HG03565 (cell line): ENCODE measurements around the gene MAP3K9.
"Not testable (repeated sequence)": the region's sequence is repeated elsewhere in the genome, so short reads cannot be mapped to it uniquely, and the experiment has no call there.

Experiments used
- ATAC-seq: cut with Tn5 transposase; IDR thresholded peaks from one replicate; pipeline ENCODE4 v1.9.1; 2021; ENCODE audit warnings: mild to moderate bottlenecking, moderate library complexity; ENCODE audit not compliant: unreplicated experiment

MAP3K9 gene

DNA sequence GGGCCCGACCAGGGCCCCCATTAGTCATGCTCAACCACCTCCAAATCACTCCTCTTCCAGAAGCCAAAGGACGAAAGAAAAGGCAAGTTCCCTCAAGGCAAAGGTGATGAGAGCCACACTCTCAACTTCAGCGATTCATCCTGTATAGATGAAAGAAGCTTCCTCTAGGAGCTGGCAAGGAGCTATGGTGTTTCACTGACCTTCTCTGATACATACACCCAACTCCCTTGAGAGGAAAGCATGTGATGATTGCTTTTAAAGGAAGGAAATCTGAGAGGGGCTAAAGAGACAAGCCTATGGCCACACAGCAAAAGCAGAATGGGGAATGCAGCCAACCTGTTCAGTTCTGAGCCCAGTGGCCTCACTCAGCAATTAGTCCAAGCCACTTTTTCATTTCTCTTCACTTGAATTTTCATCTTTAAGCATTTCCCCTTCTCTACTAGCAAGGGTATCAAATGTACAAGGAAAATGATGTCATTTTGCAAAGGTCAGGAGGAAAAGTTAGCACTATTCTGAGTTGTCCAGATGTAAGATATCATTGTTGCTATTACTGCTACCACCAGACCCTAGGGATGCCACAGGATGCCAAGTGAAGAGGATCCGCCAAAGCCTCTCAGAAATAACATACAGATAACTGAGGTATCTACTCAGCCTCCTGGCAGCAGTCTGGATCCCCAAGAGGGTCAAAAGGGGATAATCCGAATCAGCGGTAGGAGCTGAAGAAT is 82.5 kb downstream of the MAP3K9 start:
- no peak for ATAC-seq

DNA sequence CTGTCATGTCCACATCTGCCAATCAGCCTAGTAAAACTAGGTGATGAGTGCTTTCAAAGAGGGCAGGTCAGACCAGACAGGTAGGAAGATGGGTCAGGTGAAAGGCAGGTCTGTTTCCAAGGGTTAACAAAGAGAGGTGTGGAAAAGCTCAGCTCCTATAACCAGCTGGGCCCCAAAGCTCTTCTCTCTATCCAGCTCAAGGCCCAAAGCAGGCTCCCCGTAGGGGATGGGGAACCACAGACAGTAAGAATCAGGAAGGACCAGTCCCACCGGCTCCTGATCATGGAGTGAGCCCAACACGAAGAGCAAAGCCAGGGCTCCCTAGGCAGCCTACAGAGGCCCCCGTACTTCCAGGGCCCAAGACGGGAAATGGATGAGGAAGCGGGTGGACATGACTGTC is 84.4 kb downstream of the MAP3K9 start:
- ATAC-seq: no peak

DNA sequence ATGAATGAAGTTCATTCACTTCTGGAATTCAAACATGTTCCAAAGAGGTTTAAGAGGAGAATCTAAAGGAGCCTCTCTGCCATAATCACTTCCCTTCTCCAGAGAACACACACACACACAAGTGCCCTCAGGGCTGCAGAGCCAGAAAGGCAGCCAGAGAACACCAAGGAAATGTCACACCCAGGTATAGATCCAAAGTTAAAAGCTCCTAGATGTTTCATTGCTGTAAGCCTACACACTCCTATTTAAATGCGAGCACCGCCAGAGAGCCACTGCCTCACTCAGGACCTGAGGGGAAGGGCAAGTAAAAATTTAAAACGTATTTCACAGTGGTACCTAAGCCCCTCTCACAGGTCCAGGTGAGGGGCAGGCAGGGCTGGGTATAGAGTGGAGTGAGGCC is 85.2 kb downstream of the MAP3K9 start:
- ATAC-seq: no peak

DNA sequence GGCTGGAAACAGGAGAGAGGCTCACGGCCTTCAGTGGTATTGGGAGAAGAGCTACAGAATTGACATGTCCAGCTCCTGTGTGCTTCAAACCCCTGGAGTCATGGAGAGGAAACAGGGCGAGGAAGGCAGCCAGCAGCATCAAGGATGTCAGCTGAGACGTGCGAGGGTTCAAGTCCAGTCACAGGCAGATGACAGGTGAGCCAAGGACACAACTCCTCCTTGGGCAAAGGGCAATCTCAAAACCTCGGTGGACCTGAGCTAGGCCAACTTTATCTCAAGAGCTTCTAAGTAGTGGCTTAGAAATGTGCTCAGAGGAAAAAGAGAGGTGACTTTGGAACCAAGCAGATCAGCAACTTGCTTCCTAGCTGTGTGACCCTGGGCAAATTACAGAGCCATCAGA is 86.0 kb downstream of the MAP3K9 start:
- no peak for ATAC-seq

DNA sequence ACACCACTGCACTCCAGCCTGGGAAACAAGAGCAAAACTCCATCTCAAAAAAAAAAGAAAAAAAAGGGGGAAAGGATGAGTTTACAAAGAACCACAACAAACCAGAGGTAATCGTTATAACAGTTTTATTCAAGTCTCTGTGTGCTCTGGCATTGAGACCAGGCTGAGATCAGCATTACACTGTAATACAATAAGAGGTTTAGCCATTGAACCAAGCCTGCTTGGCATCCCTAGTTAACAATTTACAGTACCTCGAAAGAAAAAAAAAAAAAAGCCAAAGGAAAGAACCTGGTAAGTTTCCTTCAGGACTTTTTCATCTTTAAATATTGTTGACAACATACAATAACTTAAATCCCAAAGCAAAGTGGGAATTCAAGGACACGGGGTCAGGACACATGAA is 86.9 kb downstream of the MAP3K9 start:
- no peak for ATAC-seq

DNA sequence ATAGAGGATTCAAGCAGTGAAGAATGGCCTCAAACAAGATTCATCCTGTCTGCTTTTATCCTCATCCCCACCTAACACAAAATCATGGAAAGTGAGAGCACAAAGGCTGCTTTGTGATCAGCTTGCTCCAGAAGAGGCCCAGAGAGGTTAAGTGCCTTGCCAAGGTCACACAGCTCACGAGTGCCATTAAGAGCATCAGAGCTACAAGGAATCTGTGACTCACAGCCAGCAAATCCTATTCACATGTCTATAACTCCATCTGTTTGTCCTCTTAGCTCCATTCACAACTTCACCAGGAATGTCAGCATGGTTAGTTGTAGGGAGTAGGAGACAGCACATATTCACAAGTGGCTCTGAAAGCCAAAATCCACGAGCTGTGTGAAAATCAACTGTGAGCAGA is 87.8 kb downstream of the MAP3K9 start:
- no peak for ATAC-seq

DNA sequence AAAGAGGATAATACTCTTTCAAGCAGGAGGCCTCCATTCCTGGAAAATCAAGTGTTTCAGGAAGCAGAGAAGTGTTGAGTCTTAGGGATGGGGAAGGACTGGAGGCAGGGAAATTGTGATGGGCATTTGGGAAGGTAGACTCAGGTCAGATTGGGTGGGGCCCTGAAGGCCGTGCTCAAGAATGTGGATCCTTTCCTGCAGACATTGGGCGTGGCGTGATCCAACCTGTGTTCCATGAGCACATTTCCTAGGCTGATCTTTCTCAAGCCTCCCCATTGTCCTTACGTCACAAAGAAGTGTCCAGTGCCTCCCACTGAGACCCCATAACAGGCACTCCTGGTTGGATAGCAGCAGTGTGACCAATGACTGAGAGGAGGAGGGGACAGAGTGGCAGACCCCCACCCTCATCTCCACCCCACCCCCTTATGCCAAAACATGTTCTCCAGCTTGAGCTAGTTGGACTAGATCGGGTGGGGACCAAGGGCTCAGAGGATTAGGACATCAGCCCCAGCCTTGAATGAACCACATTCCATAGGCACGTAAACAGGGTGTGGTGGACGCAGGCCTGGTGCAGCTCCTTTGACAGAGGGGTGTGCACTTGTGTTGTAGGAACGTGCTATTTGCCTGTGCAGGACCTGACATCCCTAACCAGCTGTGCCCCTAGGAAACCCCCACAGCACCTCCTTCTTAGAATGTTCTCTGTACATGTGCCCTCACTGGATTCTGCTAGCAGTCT is 90.8 kb downstream of the MAP3K9 start:
- no peak for ATAC-seq

DNA sequence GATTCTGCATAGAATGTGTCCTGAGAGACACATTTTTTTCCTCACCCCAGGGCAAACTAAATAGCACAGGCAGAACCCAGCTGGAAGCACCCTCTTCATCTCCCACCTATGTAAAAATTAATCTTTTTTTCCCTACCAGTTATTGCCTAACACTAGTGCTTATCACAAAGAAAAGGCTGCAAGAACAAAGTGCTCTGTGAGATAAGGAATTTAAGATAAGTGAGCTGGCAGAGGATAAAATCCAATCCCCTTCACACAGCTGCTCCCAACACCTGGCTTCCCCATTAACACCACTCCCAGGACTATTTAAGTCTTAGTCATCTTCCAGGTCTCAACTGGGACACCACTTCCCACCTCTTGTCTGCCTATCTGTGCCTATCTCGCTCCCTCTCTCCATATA is 92.4 kb downstream of the MAP3K9 start:
- ATAC-seq: no peak

DNA sequence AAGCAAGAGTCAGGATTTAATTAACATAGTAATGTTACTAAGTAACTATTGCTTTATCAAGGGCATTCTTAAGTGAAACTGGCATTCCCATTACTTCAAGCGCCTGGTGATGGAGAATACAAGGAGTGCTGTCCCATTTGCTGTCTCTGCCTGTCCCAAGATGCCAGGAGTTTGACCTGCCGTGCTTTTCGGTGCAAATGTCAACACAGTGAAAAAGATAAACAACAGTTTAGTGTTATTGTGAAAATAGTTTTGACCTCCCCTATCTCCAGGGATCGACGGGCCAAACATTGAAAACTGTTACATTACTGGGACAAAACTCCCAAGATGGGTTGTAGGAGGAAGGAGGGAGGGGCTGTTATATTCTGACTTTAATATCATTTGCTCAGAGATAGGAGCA is 92.8 kb downstream of the MAP3K9 start:
- no peak for ATAC-seq

DNA sequence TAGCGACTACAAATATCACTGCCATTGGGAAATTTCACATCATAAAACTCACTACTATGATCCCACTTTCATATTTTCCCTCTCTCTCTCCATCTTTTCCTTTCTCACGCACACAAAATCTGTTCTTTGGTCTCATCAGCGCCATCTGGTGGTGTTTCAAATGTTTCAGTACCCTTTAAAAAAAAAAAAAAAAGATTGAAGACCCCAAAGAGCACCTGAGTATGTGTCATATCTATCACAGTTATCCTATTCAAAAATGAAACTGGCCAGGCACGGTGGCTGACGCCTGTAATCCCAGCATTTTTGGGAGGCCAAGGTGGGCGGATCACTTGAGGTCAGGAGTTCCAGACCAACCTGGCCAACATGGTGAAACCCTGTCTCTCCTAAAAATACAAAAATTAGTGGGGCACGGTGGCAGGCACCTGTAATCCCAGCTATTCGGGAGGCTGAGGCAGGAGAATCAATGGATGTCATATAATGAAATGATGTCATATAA is 95.2 kb downstream of the MAP3K9 start:
- ATAC-seq: no peak

DNA sequence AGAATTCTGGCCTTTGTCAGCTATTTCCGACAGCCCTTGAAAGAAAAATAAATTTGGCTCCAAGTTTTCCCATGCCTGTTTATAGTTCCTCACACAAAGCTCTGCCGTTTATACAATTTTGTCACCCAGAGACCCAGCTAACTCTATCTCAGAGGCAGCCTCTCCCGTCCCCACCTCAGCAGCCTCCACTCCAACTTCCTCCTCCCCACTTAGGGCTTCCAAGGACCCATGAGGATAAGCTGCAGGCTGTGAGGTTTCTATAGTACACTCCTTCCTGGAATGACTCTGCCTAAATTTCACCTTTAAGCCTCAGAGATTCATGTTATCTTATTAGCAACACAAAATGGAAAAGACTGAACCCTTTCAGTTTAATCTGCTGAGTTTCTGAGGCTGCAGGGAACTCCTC is 95.8 kb downstream of the MAP3K9 start:
- ATAC-seq: no peak

DNA sequence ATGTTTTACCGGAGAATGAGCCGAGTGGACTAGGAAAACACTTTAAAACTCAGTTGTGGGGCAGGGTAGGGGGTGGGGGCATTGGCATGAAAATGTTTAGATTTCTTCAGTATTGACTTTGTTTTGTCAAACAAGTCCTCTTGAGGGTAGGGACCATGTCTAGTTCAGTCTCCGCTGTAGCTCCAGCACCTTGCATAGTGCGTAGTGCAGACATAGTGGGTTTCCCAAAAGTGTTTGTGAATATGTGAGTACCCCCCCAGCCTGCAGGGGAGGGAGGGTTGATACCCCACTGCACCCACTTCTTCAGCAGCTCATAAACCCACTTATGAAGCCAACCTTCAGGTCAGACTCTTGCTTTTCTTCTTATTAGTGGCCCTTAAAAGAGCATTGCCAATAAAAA is 96.2 kb downstream of the MAP3K9 start:
- no peak for ATAC-seq

DNA sequence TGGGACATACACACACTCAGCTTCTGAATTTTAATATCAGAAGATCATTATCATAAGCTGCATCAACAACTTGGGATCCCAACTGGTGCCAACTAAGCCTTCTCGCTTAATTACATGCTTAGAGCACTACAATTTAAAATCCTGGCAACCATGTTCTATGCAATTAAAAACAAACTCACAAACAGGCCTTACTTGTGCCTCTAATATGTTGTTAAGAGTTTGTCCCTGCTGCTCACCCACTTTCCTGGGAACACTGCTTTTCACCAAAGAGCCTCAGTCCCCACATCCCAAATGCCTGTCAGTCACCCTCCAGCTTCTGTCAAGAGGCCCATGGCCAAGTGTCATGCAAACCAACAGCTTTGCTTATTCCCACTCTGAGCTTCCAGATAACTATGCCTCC is 97.9 kb downstream of the MAP3K9 start:
- ATAC-seq: no peak

DNA sequence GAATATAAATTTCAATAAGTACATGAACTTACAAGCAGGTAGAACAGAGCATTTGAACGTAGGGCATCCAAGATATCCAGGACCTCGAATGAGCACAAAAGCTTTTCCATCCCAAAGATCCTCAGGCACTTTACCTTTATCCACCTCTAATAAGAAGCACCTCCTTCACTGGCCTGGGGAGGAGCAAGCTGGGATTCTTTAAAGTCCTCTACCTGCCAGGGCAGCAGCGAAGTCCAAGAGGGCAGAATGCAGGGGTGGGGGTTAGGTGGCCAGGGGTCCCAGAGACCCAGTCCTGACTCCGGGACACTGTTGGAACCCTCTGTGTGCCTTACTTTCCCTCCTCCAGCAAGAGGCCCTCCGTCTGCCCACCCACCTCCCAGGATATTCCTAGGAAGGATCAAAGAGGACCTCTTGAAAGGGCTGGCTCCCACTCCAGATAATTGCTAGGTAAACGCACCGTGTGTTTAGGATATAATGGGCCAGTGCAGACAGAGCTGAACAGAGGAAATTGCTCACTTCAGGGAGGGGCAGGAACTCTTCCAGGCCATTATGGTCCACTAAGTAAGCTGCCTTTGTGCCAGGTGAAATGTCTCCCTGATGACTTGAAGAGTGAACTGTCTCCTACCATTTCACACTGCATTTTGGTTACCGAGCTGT is 99.5 kb downstream of the MAP3K9 start:
- ATAC-seq: no peak

DNA sequence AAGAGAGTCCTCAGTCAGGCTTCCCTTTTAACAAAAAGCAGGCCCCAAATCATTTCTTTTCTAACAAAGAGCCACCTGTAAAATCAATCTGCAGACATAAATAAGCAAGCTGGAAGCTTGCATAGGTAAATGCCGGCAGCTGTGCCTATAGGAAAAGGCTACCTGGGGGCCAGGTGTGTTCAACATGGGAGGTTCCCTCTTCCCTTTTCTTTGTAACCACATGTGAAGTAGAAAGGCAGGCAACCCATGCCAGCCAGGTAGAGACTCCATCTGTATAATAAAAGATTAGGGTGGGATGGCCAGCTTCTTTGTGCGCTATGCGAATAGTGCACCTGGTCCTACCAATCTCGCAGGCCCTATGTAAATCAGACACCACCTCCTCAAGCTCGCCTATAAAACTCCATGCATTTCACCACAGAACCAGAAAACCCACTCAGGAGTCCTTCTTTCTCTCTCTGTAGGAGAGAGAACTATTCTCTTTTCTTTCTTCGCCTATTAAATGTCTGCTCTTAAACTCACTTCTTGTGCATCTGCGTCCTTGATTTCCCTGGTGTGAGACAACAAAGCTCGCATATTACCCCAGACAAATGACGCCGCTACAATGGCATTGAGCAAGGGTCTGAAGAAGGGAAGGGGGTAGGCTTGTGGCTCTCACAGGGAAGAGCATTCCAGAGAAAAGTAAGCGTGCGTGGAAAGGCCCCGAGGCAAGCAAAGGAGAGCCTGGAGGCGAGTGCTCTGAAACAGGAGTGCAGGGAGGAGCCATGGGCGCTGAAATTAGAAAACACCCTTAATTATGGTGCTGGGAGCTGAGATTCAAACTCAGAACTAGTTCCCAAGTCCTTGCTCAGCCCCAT is 100.4 kb downstream of the MAP3K9 start:
- ATAC-seq: no peak

DNA sequence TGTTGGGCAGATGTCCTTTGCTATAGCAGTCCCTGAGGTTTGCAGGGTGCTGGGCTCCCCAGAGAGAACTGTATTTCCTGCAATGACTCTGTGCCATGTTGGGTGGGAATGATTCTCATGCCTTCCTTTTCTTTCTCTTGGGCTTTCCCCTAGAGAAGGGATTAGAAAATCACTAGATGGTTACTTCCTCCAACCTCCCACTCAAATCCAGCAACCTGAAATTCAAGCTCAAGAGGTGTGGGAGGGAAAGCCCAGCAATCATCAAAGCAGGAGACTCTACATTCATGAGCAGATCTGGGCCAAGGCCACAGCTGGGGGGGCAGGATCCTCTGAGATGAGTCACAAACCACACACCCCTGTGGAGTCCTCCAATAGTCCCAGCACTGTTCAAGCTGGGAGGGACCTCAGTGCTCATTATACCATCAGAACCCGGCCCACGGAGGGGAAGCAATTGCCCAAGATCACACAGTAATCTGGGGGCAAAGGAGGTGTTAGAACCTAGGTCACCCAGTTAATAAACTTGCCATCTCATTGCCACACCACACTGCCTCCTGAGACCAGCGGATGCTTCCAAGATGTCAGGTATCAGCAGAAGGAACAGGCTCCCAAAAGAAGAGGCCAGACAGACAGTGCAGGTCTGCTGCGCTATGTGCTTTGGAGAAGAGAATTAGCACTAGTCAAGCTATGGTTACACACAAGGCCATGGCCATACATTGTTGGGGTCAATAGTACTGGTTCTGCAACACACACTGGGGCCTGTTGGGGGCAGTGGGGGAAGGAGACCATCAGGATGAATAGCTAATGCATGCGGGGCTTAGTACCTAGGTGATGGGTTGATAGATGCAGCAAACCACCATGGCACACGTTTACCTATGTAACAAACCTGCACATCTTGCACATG is 101.9 kb downstream of the MAP3K9 start:
- ATAC-seq: peak; percentile 57

DNA sequence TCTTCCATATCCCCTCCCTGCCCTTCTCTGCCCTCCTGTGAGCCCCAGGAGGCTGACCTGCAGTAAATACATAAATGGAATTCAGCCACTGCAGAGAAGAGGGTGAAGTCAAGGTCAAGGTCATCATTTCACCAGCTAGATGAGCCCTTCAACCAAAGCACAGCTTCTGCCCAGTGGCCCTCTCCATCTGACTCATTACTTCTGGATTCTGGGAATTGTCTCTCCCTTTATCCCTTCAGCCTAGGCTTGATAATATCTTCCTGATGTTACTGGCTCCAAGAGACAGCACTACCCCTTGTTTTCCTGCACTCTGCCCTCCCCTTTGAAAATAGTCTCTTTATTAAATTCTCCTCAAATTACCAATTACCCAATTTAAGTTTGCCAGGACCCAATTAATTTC is 103.1 kb downstream of the MAP3K9 start:
- no peak for ATAC-seq

DNA sequence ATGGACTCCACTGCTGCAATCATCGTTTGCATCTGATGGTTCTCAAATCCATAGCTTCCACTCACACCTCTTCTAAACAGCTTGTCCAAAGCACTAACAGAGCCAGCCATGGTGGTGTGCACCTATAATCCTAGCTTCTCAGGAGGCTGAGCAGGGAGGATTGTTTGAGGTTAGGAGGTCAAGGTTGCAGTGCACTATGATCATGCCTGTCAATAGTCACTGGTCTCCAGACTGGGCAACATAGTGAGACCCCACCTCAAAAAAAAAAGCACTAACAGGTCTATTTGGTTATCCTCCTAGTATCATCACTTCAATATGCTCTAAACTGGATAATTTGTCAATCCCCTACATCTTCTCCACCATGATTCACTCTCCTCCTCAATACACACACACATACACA is 104.4 kb downstream of the MAP3K9 start:
- ATAC-seq: no peak

DNA sequence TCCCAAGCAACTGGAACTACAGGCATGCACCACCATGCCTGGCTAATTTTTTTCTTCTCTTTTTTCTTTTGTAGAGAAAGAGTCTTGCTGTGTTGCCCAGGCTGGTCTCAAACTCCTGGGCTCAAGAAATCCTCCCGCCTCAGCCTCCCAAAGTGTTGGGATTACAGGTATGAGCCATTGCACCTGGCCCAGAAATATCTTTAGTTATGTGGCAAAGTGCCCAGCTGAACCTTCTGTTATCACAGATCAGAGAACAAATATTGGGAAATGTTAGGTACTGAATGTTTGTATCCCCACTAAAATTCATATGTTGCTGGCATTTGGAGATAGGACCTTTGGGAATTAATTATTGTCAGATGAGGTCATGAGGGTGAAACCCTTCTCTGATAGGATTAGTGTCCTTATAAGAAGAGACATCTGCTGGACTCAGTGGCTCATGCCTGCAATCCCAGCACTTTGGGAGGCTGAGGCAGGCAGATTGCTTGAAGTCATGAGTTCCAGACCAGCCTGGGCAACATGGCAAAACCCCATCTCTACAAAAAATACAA is 105.6 kb downstream of the MAP3K9 start:
- not testable (repeated sequence) for ATAC-seq

DNA sequence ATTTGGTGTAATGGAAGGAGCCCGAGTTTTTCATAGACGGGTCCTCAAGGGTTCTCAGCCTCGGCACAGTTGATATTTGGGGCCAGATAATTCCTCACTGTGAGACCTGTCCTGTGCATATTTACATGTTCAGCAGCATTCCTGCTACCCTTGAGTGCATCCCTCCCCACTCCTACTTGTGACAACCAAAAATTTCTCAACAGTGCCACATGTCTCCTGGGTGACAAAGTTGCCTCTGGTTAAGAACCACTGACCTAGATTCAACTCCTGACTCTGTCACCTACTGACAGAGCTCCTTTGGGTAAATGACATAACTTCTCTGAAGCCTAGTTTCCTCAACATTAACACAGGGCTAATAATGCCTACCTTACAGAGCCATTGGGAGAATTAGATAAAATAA is 107.2 kb downstream of the MAP3K9 start:
- ATAC-seq: no peak
